ENCODE results near the gene RPS6KA1.
"Not testable (repeated sequence)": the region's sequence is repeated elsewhere in the genome, so short reads cannot be mapped to it uniquely, and the experiment has no call there.

Gene RPS6KA1

GRCh38 chr1:26610781-26611180 lies 81.2 kb downstream of the RPS6KA1 start:
- no peaks in the 10 kb centered on the region for H3K36me3 ChIP-seq (replicated peaks)
- in situ Hi-C loops (cut with HindIII; ENCODE audit: low pct_ligation_motif_present, low sequenced_read_pairs): no loop called here
- TF ChIP-seq CTCF (IDR thresholded peaks at IDR 0.05; ENCODE audit: low read depth, low read length, missing control alignments): no peak
- H3K27me3 ChIP-seq (replicated peaks): no peaks in the 10 kb centered on the region
- no peak for DNase-seq
- H3K27ac ChIP-seq: no peak overlapping the region
- no peak overlapping the region for H3K4me3 ChIP-seq (ENCODE audit: low read depth, low read length)

GRCh38 chr1:26612627-26613026 lies 83.1 kb downstream of the RPS6KA1 start:
- H3K27me3 ChIP-seq (replicated peaks); DNase-seq; in situ Hi-C loops (cut with HindIII; ENCODE audit: low pct_ligation_motif_present, low sequenced_read_pairs); H3K4me3 ChIP-seq (ENCODE audit: low read depth, low read length); H3K27ac ChIP-seq; H3K36me3 ChIP-seq (replicated peaks): not testable (repeated sequence)

- no peak for TF ChIP-seq CTCF (IDR thresholded peaks at IDR 0.05; ENCODE audit: low read depth, low read length, missing control alignments)
- no peak overlapping the region for H3K4me3 ChIP-seq (ENCODE audit: low read depth, low read length)
- no peak for DNase-seq
These were observed 85.3 kb downstream of the RPS6KA1 start for GRCh38 chr1:26614655-26615411.

GRCh38 chr1:26616881-26617280 lies 87.3 kb downstream of the RPS6KA1 start:
- in situ Hi-C loops (cut with HindIII; ENCODE audit: low pct_ligation_motif_present, low sequenced_read_pairs): no loop called here
- Histone ChIP-seq H3K27me3 (replicated peaks) (no peaks in the 10 kb centered on the region), H3K27ac (no peak overlapping the region), H3K36me3 (replicated peaks) (no peaks in the 10 kb centered on the region), H3K4me3 (ENCODE audit: low read depth, low read length) (no peak overlapping the region)
- DNase-seq: no peak
- TF ChIP-seq CTCF (IDR thresholded peaks at IDR 0.05; ENCODE audit: low read depth, low read length, missing control alignments): no peak

More at GRCh38 chr1:26614655-26615411, 85.3 kb downstream of the RPS6KA1 start:
- Histone ChIP-seq H3K27me3 (replicated peaks) (no peaks in the 10 kb centered on the region), H3K36me3 (replicated peaks) (no peaks in the 10 kb centered on the region), H3K27ac (no peak overlapping the region)
- in situ Hi-C loops (cut with HindIII; ENCODE audit: low pct_ligation_motif_present, low sequenced_read_pairs): no loop called here

- no peak for TF ChIP-seq CTCF (IDR thresholded peaks at IDR 0.05; ENCODE audit: low read depth, low read length, missing control alignments)
- H3K36me3 ChIP-seq (replicated peaks): no peaks in the 10 kb centered on the region
- H3K27ac ChIP-seq: no peak overlapping the region
- no peak overlapping the region for H3K4me3 ChIP-seq (ENCODE audit: low read depth, low read length)
- in situ Hi-C loops (cut with HindIII; ENCODE audit: low pct_ligation_motif_present, low sequenced_read_pairs): no loop called here
- DNase-seq: no peak
- H3K27me3 ChIP-seq (replicated peaks): no peaks in the 10 kb centered on the region
These were observed 89.0 kb downstream of the RPS6KA1 start for GRCh38 chr1:26618561-26618960.

All from brain microvascular endothelial cell (primary cell).